Effector memory CD8-positive, alpha-beta T cell (primary cell): ENCODE results near the gene RBSN.
"Not testable (repeated sequence)": the region's sequence is repeated elsewhere in the genome, so short reads cannot be mapped to it uniquely, and the experiment has no call there.

Experiments
- ATAC-seq: fragments of 150-1000 bp; cut with Tn5 transposase; replicated peaks from 2 replicates; pipeline ENCODE4 v1.10.0; 2021; ENCODE audit warnings: mild to moderate bottlenecking, moderate library complexity
- DNase-seq, 3 experiments: peaks; one replicate each; pipeline ENCODE4 v3.0.0; 2021
- H3K27ac Mint-ChIP-seq, 2 donors: one replicate each; pipeline ENCODE4 v1.8.0; 2022; ENCODE audit warnings: mild to moderate bottlenecking in 2 of 2, mixed read lengths in 2 of 2, moderate library complexity in 2 of 2
- H3K27me3 Mint-ChIP-seq, 2 donors: one replicate each; pipeline ENCODE4 v1.8.0; 2022; ENCODE audit warnings: mixed read lengths in 2 of 2
- H3K36me3 Mint-ChIP-seq: one replicate; pipeline ENCODE4 v1.8.0; 2022; ENCODE audit warnings: mild to moderate bottlenecking, moderate library complexity, mixed read lengths; ENCODE audit not compliant: insufficient read depth
- H3K4me1 Mint-ChIP-seq, 2 donors: one replicate each; pipeline ENCODE4 v1.8.0; 2022; ENCODE audit warnings: low read depth in 2 of 2, mixed read lengths in 2 of 2
- H3K4me3 Mint-ChIP-seq, 2 donors: one replicate each; pipeline ENCODE4 v1.8.0; 2022; ENCODE audit warnings: mild to moderate bottlenecking in 2 of 2, mixed read lengths in 2 of 2, moderate library complexity in 2 of 2
- H3K9me3 Mint-ChIP-seq, 2 donors: one replicate each; pipeline ENCODE4 v1.8.0; 2022; ENCODE audit warnings: mixed read lengths in 2 of 2
- total RNA-seq, 9 experiments: gene quantifications; one replicate each; lab custom pipeline; 2026; lab: John Stamatoyannopoulos, UW

RBSN gene
- total RNA-seq: 8.2 to 45.7 (median 22.9) reads per million in 9 experiments

GRCh38 chr3:15098503-15099363 is at the start of gene RBSN:
Gene RBSN, minus strand, starts transcription at chr3:15099148. Its CDS starts 3,028 bp downstream, at chr3:15096120.
- Mint-ChIP-seq H3K27ac (peak within 1 kb of the TSS; percentile 95 to 97), H3K4me3 (peak within 1 kb of the TSS; percentile 81 to 88), H3K9me3 (no peaks in the 10 kb centered on the region), H3K4me1 (peaks cover 18 to 21% of the 10 kb centered on the region in 2 donors), H3K27me3 (peaks cover 7% of the 10 kb centered on the region in 2 donors), H3K36me3 (peaks cover 37% of the 10 kb centered on the region)
- DNase-seq: peak; percentile 93 to 95 (median 94)
- ATAC-seq: peak; percentile 79

- no peaks in the 10 kb centered on the region for H3K9me3 Mint-ChIP-seq
- no peaks in the 10 kb centered on the region for H3K4me1 Mint-ChIP-seq
- DNase-seq: no peak
- no peak for ATAC-seq
- H3K4me3 Mint-ChIP-seq: no peak overlapping the region
- H3K27ac Mint-ChIP-seq: no peak overlapping the region
- peaks cover 42 to 60% of the 10 kb centered on the region in 2 donors for H3K27me3 Mint-ChIP-seq
- no peaks in the 10 kb centered on the region for H3K36me3 Mint-ChIP-seq
These were observed 49.7 kb upstream of the RBSN start for GRCh38 chr3:15148614-15149013.

GRCh38 chr3:15136885-15137284 is 37.9 kb upstream of the RBSN start:
- ATAC-seq, H3K9me3 Mint-ChIP-seq, H3K27ac Mint-ChIP-seq, H3K4me3 Mint-ChIP-seq, H3K4me1 Mint-ChIP-seq, H3K36me3 Mint-ChIP-seq, DNase-seq: not testable (repeated sequence)
- peaks cover 43 to 52% of the 10 kb centered on the region in 2 donors for H3K27me3 Mint-ChIP-seq

GRCh38 chr3:15134968-15135367 is 36.0 kb upstream of the RBSN start:
- not testable (repeated sequence) for ATAC-seq, H3K4me3 Mint-ChIP-seq, H3K27ac Mint-ChIP-seq, H3K9me3 Mint-ChIP-seq, H3K4me1 Mint-ChIP-seq, DNase-seq, H3K36me3 Mint-ChIP-seq
- peaks cover 35 to 44% of the 10 kb centered on the region in 2 donors for H3K27me3 Mint-ChIP-seq

- peaks cover 10 to 36% of the 10 kb centered on the region in 2 donors for H3K27me3 Mint-ChIP-seq
- not testable (repeated sequence) for ATAC-seq, H3K4me1 Mint-ChIP-seq, DNase-seq, H3K27ac Mint-ChIP-seq, H3K9me3 Mint-ChIP-seq, H3K4me3 Mint-ChIP-seq, H3K36me3 Mint-ChIP-seq
These were observed 29.5 kb upstream of the RBSN start for GRCh38 chr3:15128403-15128802.

GRCh38 chr3:15126975-15127374 is 28.0 kb upstream of the RBSN start:
- ATAC-seq, H3K36me3 Mint-ChIP-seq, H3K4me3 Mint-ChIP-seq, DNase-seq, H3K27ac Mint-ChIP-seq, H3K9me3 Mint-ChIP-seq, H3K4me1 Mint-ChIP-seq: not testable (repeated sequence)
- H3K27me3 Mint-ChIP-seq: peaks cover 6 to 28% of the 10 kb centered on the region in 2 donors

GRCh38 chr3:15122398-15122797 is 23.4 kb upstream of the RBSN start:
- ATAC-seq: no peak
- peaks cover 0 to 1% of the 10 kb centered on the region in 2 donors for H3K4me1 Mint-ChIP-seq
- H3K27me3 Mint-ChIP-seq: peaks cover 6 to 18% of the 10 kb centered on the region in 2 donors
- H3K27ac Mint-ChIP-seq: no peak overlapping the region
- H3K36me3 Mint-ChIP-seq: no peaks in the 10 kb centered on the region
- DNase-seq: no peak
- no peaks in the 10 kb centered on the region for H3K9me3 Mint-ChIP-seq
- no peak overlapping the region for H3K4me3 Mint-ChIP-seq

- H3K36me3 Mint-ChIP-seq: no peaks in the 10 kb centered on the region
- no peaks in the 10 kb centered on the region for H3K9me3 Mint-ChIP-seq
- H3K4me1 Mint-ChIP-seq: peaks cover 0 to 1% of the 10 kb centered on the region in 2 donors
- ATAC-seq (no peak), DNase-seq (no peak)
- H3K27me3 Mint-ChIP-seq: peaks cover 4 to 13% of the 10 kb centered on the region in 2 donors
- H3K27ac Mint-ChIP-seq: no peak overlapping the region
- no peak overlapping the region for H3K4me3 Mint-ChIP-seq
These were observed 23.0 kb upstream of the RBSN start for GRCh38 chr3:15121936-15122335.

GRCh38 chr3:15120986-15121385 is 22.0 kb upstream of the RBSN start:
- H3K36me3 Mint-ChIP-seq: no peaks in the 10 kb centered on the region
- H3K9me3 Mint-ChIP-seq: no peaks in the 10 kb centered on the region
- H3K4me3 Mint-ChIP-seq: no peak overlapping the region
- H3K27me3 Mint-ChIP-seq: peaks cover 0 to 8% of the 10 kb centered on the region in 2 donors
- no peak overlapping the region for H3K27ac Mint-ChIP-seq
- peaks cover 0 to 1% of the 10 kb centered on the region in 2 donors for H3K4me1 Mint-ChIP-seq
- ATAC-seq (no peak), DNase-seq (no peak)

- Mint-ChIP-seq H3K27ac (no peak overlapping the region), H3K4me1 (peaks cover 0 to 1% of the 10 kb centered on the region in 2 donors), H3K36me3 (no peaks in the 10 kb centered on the region), H3K9me3 (no peaks in the 10 kb centered on the region), H3K27me3 (no peaks in the 10 kb centered on the region), H3K4me3 (no peak overlapping the region)
- no peak for DNase-seq
- ATAC-seq: no peak
These were observed 18.1 kb upstream of the RBSN start for GRCh38 chr3:15117011-15117410.

- DNase-seq: no peak
- ATAC-seq: no peak
- H3K27ac Mint-ChIP-seq: no peak overlapping the region
- H3K4me3 Mint-ChIP-seq: no peak overlapping the region
- no peaks in the 10 kb centered on the region for H3K36me3 Mint-ChIP-seq
- H3K9me3 Mint-ChIP-seq: no peaks in the 10 kb centered on the region
- H3K4me1 Mint-ChIP-seq: peaks cover 0 to 1% of the 10 kb centered on the region in 2 donors
- H3K27me3 Mint-ChIP-seq: no peaks in the 10 kb centered on the region
These were observed 17.2 kb upstream of the RBSN start for GRCh38 chr3:15116032-15116669.

GRCh38 chr3:15114466-15115358 is 15.8 kb upstream of the RBSN start:
- Mint-ChIP-seq H3K36me3 (no peaks in the 10 kb centered on the region), H3K27me3 (no peaks in the 10 kb centered on the region)

GRCh38 chr3:15113884-15114283 is 14.9 kb upstream of the RBSN start:
- H3K36me3 Mint-ChIP-seq: no peaks in the 10 kb centered on the region
- DNase-seq: no peak

More at GRCh38 chr3:15114466-15115358, 15.8 kb upstream of the RBSN start:
- Mint-ChIP-seq H3K9me3 (no peaks in the 10 kb centered on the region), H3K4me1 (peaks cover 0 to 1% of the 10 kb centered on the region in 2 donors), H3K4me3 (no peak overlapping the region), H3K27ac (no peak overlapping the region)
- ATAC-seq (no peak), DNase-seq (no peak)

More at GRCh38 chr3:15113884-15114283, 14.9 kb upstream of the RBSN start:
- peaks cover 0 to 5% of the 10 kb centered on the region in 2 donors for H3K27me3 Mint-ChIP-seq
- no peak overlapping the region for H3K4me3 Mint-ChIP-seq
- H3K4me1 Mint-ChIP-seq: peaks cover 0 to 1% of the 10 kb centered on the region in 2 donors
- ATAC-seq: no peak
- H3K27ac Mint-ChIP-seq: no peak overlapping the region
- H3K9me3 Mint-ChIP-seq: no peaks in the 10 kb centered on the region
